T-helper 1 cell (primary cell): Measurements from ENCODE around the gene POP7.
A peak's percentile ranks its signal among the peaks of the same experiment; 100 is the strongest.

Source experiments
- DNase-seq, 5 donors: peaks; one replicate each; pipeline ENCODE4 v3.0.0-alpha.2; 2012 to 2020

Gene POP7

GRCh38 chr7:100679129-100679926 is 26.6 kb upstream of the POP7 start:
- no peak for DNase-seq

DNA sequence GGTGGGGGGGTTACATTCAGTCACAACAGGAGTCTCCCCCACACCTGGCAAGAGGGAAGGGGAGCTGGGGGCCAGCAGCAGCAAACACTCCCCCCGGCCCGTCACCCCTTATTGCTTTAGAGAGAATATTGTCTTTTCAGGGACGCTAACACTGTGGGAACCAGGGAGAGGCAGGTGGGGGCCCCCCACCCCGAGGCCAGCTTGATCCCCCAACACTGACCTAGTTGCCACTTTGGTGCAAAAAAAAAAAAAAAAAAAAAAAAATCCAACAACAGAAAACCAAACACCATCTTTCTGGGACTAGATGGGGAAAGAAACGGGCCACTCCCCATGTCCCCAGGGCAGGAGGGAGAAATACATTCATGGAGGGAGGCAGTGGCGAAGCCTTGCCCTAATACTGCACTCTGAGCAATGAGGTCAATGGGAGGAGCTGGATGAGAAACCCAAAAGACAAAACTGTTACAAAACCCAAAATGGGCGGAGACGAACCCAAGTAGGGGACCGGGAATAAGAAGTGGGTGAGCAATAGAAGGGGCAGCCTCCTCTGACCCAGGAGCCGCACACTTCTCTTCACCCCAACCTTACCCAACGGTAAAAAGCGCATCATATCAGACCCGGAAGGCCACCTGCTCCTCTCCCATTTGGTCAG is 25.9 kb upstream of the POP7 start:
- no peak for DNase-seq

DNA sequence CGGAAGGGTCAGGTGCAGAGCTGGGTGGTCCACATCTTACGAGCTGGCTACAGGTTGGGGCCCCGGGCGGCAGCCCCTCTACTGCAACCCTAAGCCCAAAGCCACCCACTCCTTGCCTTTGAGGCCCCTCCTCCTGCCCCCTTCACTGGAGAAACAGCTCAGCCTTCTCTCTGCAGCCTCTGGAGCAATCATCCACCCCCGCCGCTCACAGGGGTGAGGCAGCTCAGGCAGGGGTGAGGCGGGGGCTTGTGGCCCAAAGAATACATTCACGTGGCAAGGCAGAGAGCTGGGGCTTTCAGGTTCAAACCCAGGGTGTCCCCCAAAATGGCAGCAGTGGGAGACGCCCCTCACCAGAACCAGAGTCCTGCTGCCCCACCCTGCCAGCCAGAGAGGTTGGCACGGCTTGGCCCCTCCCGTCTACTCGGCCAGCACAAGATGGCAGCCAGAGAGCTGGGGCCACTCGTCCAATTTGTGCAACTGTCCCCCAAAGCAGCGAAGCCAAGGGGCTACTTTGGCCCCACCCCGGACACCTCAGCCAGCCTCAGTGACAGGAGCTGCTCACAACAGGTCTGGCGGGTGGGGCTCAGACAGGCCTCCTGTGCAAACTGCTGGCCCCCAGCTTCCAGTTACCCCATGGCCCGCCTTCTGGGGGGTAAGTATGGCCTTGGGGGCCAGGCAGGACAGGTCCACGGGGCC is 25.2 kb upstream of the POP7 start:
- no peak for DNase-seq

DNA sequence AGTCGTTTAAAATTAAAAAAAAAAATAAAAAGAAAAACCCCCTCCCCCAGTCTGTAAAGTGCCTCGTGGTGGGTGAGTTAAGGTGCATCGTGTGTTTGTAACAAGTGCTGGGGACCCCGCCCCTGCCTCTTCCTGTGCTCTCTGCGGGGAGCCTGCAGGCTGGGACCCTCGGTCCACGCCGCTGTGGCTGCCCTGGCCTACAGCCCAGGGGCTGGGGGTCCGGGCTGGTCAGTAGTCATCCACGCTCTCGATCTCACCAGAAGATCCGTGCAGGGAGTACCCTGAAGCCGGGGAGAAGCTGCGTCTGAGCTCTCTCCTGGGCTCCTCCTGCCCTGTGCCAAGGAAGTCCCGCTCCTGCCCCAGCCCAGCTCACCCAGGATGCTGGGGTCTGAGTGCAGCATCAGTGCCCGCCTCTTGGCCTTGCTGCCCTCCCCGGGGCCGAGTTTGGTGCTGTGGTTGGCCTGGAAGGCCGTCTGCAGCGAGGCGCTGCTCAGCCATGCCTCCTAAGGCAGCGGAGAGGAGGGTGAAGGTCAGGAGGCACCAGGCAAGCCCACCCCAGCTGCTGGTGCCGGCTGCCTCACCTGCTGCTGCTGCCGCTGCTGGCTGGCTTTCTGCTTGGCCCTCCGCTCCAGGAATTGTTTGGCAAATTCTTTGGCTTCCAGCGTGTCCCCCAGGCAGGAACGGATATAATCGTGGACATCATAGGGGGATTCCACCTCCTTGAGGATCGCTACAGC is 24.3 kb upstream of the POP7 start:
- no peak for DNase-seq

GRCh38 chr7:100682228-100682741 is 23.6 kb upstream of the POP7 start:
- no peak for DNase-seq

GRCh38 chr7:100682991-100683658 is 22.8 kb upstream of the POP7 start:
- no peak for DNase-seq

DNA sequence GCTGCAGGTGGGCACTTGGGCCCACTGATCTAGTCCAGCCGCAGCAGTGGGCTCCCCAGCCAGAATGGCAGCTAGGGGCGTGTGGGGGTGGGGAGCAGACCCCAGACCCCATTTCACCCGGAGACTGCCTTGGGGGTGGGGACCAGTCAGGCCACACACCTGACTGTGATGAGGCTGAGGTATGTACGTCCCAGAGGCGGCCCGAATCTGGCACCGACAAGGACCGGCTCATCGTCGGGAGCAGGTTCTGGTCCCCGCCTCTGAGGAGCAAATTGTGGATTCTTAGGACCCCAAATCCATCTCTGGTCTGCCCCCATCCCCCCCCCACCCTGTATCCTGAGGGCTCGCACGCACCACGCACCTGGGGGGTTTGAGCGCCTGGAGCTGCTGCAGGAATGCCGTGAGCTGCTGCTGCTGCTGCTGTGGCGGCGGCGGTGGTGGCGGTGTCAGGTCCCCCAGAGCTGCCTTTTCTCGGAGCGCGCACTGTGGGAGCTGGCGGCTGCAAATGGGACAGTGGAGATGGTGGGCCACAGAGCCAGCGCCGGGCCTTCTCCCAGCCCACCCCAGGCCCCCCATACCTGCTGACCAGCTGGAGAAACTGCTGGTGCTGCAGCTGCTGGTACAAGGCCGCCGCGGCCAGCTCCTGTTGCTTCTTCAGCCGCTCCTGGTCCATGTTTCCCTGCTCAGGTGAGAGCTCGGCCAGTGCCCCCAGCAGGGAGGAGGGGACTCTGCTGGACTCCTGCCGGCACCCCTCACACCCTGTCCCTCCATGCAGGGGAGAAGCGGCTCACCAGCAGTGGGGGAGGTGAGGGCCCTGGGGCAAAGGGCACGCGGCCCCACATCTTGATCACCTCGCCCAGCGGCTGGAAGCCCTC is 22.0 kb upstream of the POP7 start:
- no peak for DNase-seq

DNA sequence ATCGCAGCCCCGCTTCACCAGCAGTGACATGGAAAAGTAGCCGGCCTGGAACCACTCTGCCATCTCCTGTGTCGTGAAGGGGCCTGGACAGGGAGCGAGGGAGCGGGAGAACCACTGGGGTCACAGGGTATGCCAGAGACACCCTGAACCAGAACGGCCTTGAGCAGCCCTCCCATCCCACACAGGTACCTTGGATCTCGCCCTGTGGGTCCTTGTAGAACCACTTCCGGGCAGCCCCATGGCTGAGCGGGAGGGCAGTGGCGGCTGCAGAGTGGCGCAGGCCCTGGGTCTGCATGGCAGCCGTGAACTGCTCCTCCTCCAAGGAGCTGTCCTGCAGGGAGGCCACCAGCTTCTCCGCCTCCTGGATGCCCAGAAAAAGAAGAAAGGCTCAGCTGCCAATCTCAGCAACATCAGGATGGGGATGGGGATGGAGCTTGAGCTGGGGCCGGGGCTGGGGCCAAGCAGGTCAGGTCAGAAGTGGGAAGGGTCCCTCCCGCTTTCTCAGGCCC is 21.3 kb upstream of the POP7 start:
- DNase-seq, result no peak

- no peak for DNase-seq
Measured at GRCh38 chr7:100685049-100685605, 20.8 kb upstream of the POP7 start.

DNA sequence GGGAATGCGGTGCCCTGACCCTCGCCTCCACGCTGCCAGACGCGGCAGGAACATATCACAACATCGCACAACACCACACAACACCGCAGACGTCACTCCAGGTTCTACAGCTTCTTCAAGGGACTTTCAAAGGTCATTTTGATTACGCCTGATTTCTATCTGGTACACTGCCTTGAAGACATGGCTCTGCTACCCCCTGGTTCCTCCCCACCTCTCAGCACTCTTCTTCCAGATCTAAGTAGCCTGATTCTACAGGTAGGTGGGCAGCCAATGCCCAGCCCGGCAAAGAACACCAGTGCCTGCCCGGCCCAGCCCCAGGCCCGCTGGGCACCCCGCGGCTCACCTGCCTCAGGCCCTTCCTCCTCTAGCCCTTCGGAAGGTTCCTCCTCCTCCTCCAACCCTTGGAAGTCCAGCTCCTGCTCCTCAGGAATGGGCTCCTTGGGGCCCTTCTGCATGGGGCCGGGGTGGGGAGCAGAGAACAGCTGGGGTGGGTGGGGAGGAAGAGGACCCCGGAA is 20.2 kb upstream of the POP7 start:
- DNase-seq, result no peak

GRCh38 chr7:100686201-100686821 is 19.6 kb upstream of the POP7 start:
- DNase-seq, result no peak

DNA sequence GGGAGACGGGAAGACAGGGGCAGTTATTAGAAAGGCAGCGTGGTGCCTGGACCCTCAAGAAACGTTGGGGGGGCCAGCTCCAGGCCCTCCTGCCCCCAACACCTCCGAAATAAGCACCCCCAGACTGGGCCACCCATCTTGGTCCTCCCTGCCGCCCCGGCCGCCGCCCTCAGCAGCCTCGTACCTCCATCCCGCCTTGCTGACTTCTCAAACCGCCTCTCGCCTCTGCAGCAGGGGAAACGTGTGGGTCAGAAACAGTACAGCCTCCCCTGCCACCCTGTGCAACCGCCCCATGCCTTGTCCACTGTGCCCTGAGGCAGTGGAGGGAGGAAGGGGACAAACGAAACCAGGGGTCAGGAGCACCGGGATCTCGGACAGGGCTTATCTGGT is 19.1 kb upstream of the POP7 start:
- no peak for DNase-seq

GRCh38 chr7:100687261-100687660 is 18.7 kb upstream of the POP7 start:
- no peak for DNase-seq

DNA sequence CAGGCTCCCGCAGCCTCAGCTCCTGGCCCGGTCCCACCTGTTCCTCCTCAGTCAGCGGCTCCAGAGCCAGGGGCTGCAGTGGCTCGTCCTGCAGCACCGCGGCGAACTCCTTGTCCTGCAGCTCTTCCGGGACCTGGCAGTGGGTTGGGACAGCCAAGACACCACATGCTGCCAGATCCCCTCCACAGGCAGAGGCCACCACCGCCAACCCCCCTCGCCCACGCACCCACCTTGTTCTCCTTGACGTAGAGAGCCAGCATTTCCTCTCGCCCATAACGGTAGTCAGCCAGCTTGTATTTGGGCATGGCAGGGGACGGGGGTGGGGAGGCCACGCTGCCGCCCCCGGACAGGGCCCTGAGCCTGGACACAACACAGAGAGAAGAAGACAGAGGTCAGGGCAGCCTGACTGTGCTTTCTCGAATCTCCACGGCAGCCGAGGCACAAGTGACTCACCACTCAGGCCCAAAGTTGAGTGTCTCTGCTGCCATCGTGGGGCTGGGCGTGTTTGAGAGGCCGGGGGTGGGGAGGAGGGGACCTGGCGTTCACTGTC is 18.1 kb upstream of the POP7 start:
- DNase-seq, result no peak

- DNase-seq, result no peak
Measured at GRCh38 chr7:100688326-100688860, 17.5 kb upstream of the POP7 start.

DNA sequence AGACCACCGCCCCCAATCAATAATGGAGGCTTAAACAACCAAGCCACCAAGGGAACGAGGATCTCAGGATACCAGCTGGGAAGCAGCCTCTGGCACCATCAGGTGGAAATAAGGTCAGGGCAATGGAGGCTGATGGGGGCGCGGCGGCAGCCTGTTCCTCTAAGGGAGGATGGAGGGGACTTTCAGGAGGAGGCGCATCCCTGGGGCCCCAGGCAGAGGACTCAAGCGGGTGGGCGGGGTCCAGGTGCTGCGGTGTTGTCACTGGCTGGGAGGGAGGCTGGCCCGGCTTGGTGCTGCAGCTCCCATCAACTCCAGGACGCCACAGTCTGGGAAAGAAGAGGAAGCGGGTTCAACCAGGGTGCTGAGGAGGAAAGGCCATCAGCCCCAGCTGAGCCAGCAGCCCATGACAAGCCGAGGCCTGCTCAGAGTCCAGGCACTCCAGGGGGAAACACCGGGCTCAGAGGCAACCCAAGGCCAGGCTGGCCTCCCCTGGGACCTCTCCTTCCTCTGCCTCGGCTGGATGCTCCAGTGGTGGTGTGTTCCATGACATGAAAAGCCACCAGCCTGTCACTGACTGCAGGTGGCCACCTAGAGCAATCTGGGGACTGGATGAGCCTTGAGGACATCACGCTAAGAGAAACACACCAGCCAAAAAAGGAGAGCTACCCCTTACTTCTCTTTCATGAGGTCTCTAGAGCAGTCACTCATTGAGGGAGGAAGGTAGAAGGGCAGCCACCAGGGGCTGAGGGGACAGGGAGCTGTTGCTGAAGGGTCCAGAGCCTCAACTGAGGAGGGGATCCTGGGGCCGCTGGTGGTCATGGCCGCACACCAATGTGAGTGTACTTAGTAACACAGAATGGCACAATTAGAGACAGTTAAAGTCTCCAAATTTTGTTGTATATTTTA is 16.4 kb upstream of the POP7 start:
- no peak for DNase-seq

DNA sequence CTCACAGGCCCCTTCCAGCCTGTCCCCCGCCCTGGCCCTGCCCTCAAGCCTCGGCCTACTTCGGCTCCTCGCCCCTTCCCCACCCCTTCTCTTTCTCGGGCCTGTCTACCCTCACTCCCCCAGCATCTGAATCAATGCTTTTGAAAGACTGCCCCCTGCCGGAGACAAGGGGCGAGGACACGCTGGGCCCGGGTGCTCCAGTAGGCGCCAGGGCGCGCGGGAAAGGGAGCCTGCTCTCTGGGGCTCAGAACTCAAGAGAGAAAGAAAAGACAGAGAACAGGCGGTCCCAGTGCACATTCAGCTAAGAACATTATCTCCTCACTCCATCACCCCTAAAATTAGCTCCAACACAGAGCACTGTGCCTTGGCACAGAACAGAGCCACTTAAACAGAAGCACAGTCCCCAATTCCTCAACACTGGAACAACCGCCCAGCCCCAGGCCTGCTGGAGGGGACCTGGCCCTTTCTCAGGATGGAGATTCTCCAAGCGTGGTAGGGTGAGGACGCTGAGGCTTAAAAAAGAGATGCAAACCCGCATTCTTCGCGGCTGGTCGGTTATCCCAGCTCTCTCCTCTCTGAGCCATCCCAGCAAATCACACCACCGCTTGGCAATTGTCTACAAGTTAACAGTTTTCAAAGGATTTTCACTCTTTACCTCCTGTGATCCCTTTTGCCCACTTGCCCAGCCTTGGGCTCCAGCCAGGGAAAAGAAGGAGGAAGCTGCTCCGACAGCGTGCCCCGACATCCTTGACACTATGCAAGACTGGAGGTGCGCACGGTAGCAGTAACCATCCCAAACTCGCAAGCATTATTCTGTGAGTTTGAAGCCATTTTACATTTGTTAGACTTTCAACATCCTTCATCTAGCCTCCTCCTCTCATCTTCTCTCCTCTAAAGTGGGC is 14.0 kb upstream of the POP7 start:
- DNase-seq, result peak; percentile 47 to 79 (median 72)
